ENCODE data around the gene NXPE3.
A peak's percentile ranks its signal among the peaks of the same experiment; 100 is the strongest.
"Not testable (repeated sequence)": the region's sequence is repeated elsewhere in the genome, so short reads cannot be mapped to it uniquely, and the experiment has no call there.

NXPE3 gene

GRCh38 chr3:101779047-101779821 lies at the start of gene NXPE3:
TSS of gene NXPE3 (plus strand) at chr3:101779211. CDS start at chr3:101785597, 6,386 bp downstream.
- peak; percentile 82 for DNase-seq
- in situ Hi-C loops (cut with HindIII; ENCODE audit: low pct_ligation_motif_present, low pct_unique_long_range_greater_than_20kb, low sequenced_read_pairs) = no loop called here

GRCh38 chr3:101729586-101729985 lies 49.4 kb upstream of the NXPE3 start:
- in situ Hi-C loops (cut with HindIII; ENCODE audit: low pct_ligation_motif_present, low pct_unique_long_range_greater_than_20kb, low sequenced_read_pairs) = no loop called here
- DNase-seq = no peak

DNA sequence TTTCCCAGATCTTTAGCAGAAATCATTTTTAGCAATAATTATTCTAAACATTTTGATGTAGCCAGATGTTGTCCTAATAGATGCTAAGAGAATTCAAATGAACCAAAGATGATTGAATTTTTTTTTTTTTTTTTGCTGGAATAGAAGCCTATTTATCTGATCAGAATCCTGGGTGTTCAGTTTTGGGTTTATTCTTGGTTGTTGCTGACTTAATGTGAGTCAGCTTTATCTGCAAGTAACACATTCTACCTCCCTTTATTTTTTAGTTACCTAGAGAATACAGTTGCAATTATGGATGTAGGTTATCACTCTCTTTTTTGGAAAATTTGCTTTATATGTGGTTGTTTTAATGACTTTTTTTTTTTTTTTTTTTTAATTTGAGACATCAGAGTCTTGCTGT lies 48.2 kb upstream of the NXPE3 start:
- in situ Hi-C loops (cut with HindIII; ENCODE audit: low pct_ligation_motif_present, low pct_unique_long_range_greater_than_20kb, low sequenced_read_pairs) = no loop called here
- no peak for DNase-seq

GRCh38 chr3:101732240-101732641 lies 46.8 kb upstream of the NXPE3 start:
- in situ Hi-C loops (cut with HindIII; ENCODE audit: low pct_ligation_motif_present, low pct_unique_long_range_greater_than_20kb, low sequenced_read_pairs) = no loop called here
- no peak for DNase-seq

- no peak for DNase-seq
Measured at GRCh38 chr3:101735833-101736232, 43.2 kb upstream of the NXPE3 start.

DNA sequence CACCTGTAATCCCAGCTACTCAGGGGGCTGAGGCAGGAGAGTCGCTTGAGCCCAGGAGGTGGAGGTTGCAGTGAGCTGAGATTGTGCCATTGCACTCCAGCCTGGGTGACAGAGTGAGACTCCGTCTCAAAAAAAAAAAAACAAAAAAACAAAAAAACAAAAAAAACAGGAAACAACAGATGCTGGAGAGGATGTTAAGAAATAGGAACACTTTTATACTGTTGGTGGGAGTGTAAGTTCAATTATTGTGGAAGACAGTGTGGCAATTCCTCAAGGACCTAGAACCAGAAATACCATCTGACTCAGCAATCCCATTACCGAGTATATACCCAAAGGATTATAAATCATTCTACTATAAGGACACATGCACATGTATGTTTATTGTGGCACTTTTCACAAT lies 37.1 kb upstream of the NXPE3 start:
- DNase-seq; in situ Hi-C loops (cut with HindIII; ENCODE audit: low pct_ligation_motif_present, low pct_unique_long_range_greater_than_20kb, low sequenced_read_pairs): not testable (repeated sequence)

More at GRCh38 chr3:101735833-101736232, 43.2 kb upstream of the NXPE3 start:
- in situ Hi-C loops (cut with HindIII; ENCODE audit: low pct_ligation_motif_present, low pct_unique_long_range_greater_than_20kb, low sequenced_read_pairs) = no loop called here

- in situ Hi-C loops (cut with HindIII; ENCODE audit: low pct_ligation_motif_present, low pct_unique_long_range_greater_than_20kb, low sequenced_read_pairs) = no loop called here
- DNase-seq = no peak
Measured at GRCh38 chr3:101744811-101745210, 34.2 kb upstream of the NXPE3 start.

DNA sequence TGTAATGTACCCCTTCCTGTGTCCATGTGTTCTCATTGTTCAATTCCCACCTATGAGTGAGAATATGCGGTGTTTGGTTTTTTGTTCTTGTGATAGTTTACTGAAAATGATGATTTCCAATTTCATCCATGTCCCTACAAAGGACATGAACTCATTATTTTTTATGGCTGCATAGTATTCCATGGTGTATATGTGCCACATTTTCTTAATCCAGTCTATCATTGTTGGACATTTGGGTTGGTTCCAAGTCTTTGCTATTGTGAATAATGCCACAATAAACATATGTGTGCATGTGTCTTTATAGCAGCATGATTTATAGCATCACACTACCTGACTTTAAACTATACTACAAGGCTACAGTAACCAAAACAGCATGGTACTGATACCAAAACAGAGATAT lies 33.1 kb upstream of the NXPE3 start:
- DNase-seq; in situ Hi-C loops (cut with HindIII; ENCODE audit: low pct_ligation_motif_present, low pct_unique_long_range_greater_than_20kb, low sequenced_read_pairs): not testable (repeated sequence)

GRCh38 chr3:101753386-101754113 lies 25.5 kb upstream of the NXPE3 start:
- in situ Hi-C loops (cut with HindIII; ENCODE audit: low pct_ligation_motif_present, low pct_unique_long_range_greater_than_20kb, low sequenced_read_pairs); DNase-seq: not testable (repeated sequence)

DNA sequence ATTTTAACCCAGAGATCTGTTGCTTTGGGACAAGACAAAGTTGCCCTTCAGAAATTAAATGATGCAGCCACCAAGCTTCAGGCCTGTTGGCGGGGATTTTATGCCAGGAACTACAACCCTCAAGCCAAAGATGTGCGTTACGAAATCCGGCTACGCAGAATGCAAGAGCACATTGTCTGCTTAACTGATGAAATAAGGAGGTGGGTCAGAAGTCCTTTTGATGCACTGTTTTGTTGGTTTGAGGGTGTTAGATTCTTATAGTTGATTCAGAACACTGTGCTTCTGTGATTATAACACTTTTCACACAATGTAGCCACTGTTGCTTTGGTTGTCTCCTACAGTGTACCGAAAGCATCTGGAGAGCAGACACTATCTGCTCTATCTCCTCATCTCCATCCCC lies 20.8 kb upstream of the NXPE3 start:
- in situ Hi-C loops (cut with HindIII; ENCODE audit: low pct_ligation_motif_present, low pct_unique_long_range_greater_than_20kb, low sequenced_read_pairs) = no loop called here
- DNase-seq = no peak

DNA sequence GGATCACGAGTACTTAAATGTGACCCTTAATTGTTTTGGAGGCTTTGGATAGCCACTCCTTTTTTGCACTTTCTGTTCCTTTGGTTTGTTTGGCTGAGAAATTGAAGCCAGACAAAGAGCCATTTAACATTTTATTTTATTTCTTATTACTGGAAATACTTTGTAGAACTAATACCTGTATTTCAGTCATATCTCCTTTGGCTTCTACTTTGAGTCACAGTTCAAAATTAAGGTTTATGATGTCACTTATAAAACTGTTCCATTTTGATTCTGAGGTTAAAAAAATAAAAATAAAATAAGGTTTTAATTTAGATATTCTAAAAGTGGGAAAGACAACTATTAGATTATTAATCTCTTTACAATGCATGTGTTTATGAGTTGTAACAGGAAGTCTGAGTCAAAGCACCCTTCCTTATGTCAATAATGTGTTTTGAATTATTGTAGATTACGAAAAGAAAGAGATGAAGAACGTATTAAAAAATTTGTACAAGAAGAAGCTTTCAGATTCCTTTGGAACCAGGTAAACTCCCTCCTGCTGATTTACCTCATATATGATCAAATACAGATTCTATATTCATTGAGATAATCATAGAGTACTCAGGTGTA lies 16.9 kb upstream of the NXPE3 start:
- no peak for DNase-seq
- in situ Hi-C loops (cut with HindIII; ENCODE audit: low pct_ligation_motif_present, low pct_unique_long_range_greater_than_20kb, low sequenced_read_pairs) = no loop called here

DNA sequence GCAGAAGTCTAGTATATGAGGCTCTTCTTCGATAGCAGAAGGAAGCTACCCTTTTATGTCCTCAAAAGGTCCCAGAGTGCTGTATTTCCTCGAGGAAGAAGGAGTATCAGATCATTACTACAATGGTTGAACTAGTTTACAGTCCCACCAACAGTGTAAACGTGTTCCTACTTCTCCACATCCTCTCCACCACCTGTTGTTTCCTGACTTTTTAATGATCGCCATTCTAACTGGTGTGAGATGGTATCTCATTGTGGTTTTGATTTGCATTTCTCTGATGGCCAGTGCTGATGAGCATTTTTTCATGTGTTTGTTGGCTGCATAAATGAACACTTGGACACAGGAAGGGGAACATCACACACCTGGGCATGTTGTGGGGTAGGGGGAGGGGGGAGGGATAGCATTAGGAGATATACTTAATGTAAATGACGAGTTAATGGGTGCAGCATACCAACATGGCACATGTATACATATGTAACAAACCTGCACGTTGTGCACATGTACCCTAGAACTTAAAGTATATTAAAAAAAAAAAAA lies 1.2 kb upstream of the NXPE3 start:
- in situ Hi-C loops (cut with HindIII; ENCODE audit: low pct_ligation_motif_present, low pct_unique_long_range_greater_than_20kb, low sequenced_read_pairs); DNase-seq: not testable (repeated sequence)

GRCh38 chr3:101778385-101779046 lies 495 bp upstream of the NXPE3 start:
- DNase-seq = no peak

DNA sequence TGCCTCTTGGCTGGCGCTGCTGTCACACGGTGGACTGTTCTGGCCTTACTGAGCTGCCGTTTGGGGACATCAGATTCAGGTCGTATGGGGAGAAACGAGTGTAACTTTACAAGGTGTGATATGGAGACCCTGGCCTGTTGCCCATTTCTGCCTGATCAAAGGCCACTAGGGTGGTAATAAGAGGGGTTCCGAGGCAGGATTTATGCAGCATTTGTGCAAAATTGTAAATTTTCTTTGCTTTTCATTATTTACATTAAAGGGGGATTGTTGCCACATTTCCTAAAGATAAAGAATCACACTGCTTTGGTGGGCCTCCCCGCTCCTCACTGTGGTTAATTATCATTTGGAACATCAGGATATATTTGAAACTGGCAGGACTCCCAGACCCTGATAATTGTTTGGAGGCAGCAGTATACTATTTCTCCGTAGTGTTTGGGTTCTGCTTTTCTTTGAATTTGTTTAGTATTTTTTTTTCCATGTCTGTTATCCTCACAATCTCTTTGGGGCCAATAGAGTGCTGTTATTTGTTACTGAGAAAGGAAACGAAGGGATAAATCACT lies 891 bp downstream of the NXPE3 start:
- DNase-seq = no peak
- in situ Hi-C loops (cut with HindIII; ENCODE audit: low pct_ligation_motif_present, low pct_unique_long_range_greater_than_20kb, low sequenced_read_pairs) = no loop called here

More at GRCh38 chr3:101778385-101779046, 495 bp upstream of the NXPE3 start:
- in situ Hi-C loops (cut with HindIII; ENCODE audit: low pct_ligation_motif_present, low pct_unique_long_range_greater_than_20kb, low sequenced_read_pairs) = no loop called here

DNA sequence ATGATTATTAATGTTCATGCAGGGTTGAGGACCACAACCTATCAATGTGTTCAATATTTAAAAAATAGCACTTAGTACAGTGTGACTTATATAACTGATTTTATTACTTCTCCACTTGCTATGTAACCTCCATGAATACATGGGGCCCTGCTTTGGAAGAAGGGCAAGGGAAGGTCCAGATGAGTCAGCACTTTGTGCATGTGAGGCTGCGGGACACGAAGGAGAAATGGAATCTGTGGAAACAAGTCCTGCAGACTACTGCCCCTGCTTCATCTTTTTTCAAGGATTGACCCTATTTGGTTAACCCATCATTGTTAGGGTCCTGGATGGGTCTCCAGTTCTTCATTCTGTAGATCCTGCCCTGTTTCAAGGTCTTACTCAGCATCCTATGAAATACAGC lies 1.6 kb downstream of the NXPE3 start:
- in situ Hi-C loops (cut with HindIII; ENCODE audit: low pct_ligation_motif_present, low pct_unique_long_range_greater_than_20kb, low sequenced_read_pairs) = no loop called here
- peak; percentile 70 for DNase-seq

DNA sequence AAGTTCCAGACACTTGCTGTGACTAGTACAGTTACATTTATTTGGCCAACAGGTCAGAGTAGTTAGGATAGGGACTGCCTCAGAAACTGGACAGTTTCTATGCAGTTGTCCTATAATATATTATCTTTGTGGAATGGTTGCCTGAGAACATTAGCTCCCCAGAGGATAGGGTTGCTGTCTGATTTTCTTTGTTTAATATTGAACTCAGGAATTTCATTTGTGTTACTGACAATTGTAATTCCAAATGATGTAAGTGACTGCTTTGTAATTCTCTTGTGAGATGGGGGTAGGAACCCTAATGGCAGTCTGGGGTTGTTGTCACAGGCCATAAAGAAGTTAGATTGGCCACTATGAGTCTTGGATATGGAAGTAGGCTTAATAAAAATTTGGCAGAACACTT lies 2.2 kb downstream of the NXPE3 start:
- in situ Hi-C loops (cut with HindIII; ENCODE audit: low pct_ligation_motif_present, low pct_unique_long_range_greater_than_20kb, low sequenced_read_pairs) = no loop called here
- DNase-seq = no peak

GRCh38 chr3:101784855-101785613 lies 6.0 kb downstream of the NXPE3 start:
- in situ Hi-C loops (cut with HindIII; ENCODE audit: low pct_ligation_motif_present, low pct_unique_long_range_greater_than_20kb, low sequenced_read_pairs) = no loop called here
- DNase-seq = no peak

DNA sequence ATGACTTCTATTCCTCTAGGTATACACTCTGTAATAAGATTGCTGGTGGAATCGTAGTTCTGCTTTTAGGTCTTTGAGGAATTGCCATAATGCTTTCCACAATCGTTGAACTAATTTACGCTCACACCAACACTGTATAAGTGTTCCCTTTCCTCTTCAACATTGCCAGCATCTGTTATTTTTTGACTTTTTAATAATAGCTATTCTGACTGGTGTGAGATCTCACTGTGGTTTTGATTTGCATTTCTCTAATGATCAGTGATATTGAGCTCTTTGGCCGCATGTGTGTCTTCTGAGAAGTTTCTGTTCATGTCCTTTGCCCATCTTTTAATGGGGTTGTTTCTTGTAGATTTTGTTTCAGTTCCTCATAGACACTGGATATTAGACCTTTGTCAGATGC lies 12.8 kb downstream of the NXPE3 start:
- no peak for DNase-seq
- in situ Hi-C loops (cut with HindIII; ENCODE audit: low pct_ligation_motif_present, low pct_unique_long_range_greater_than_20kb, low sequenced_read_pairs) = no loop called here

Data from ACHN (cell line).